ENCODE data around the gene GPR119.
"Not testable (repeated sequence)": the region's sequence is repeated elsewhere in the genome, so short reads cannot be mapped to it uniquely, and the experiment has no call there.

The GPR119 gene

GRCh38 chrX:130385520-130385919 is at the start of gene GPR119:
Gene GPR119, minus strand, starts transcription at chrX:130385674. Its CDS starts 227 bp downstream, at chrX:130385447.
- DNase-seq: no peak

GRCh38 chrX:130429236-130429635 is 43.8 kb upstream of the GPR119 start:
- DNase-seq: not testable (repeated sequence)

- no peak for DNase-seq
These were observed 41.1 kb upstream of the GPR119 start for GRCh38 chrX:130426531-130426930.

- DNase-seq: no peak
These were observed 33.8 kb upstream of the GPR119 start for GRCh38 chrX:130419263-130419662.

- DNase-seq: no peak
These were observed 33.3 kb upstream of the GPR119 start for GRCh38 chrX:130418740-130419139.

GRCh38 chrX:130418066-130418465 is 32.6 kb upstream of the GPR119 start:
- no peak for DNase-seq

GRCh38 chrX:130416785-130417184 is 31.3 kb upstream of the GPR119 start:
- no peak for DNase-seq

- no peak for DNase-seq
These were observed 29.7 kb upstream of the GPR119 start for GRCh38 chrX:130415201-130415600.

GRCh38 chrX:130414800-130415199 is 29.3 kb upstream of the GPR119 start:
- DNase-seq: no peak

GRCh38 chrX:130413415-130413814 is 27.9 kb upstream of the GPR119 start:
- DNase-seq: no peak

- DNase-seq: no peak
These were observed 16.8 kb upstream of the GPR119 start for GRCh38 chrX:130402208-130402684.

GRCh38 chrX:130401415-130402207 is 16.1 kb upstream of the GPR119 start, which contains the start of gene RBMX2:
Gene RBMX2, plus strand, starts transcription at chrX:130401987. Its CDS starts 46 bp downstream, at chrX:130402033.
- peak; percentile 8 for DNase-seq

GRCh38 chrX:130395341-130395740 is 9.9 kb upstream of the GPR119 start:
- DNase-seq: no peak

- peak; percentile 2 for DNase-seq
These were observed 8.1 kb upstream of the GPR119 start for GRCh38 chrX:130393451-130394074.

GRCh38 chrX:130386408-130386808 is 934 bp upstream of the GPR119 start:
- DNase-seq: no peak

- no peak for DNase-seq
These were observed 7.3 kb downstream of the GPR119 start for GRCh38 chrX:130378024-130378669.

GRCh38 chrX:130376077-130376476 is 9.4 kb downstream of the GPR119 start:
- DNase-seq: no peak

- not testable (repeated sequence) for DNase-seq
These were observed 33.4 kb downstream of the GPR119 start for GRCh38 chrX:130352050-130352449.

- no peak for DNase-seq
These were observed 33.9 kb downstream of the GPR119 start for GRCh38 chrX:130351567-130351966.

- no peak for DNase-seq
These were observed 38.2 kb downstream of the GPR119 start for GRCh38 chrX:130347321-130347720.

- no peak for DNase-seq
These were observed 42.1 kb downstream of the GPR119 start for GRCh38 chrX:130343411-130343810.

GRCh38 chrX:130340271-130340670 is 45.2 kb downstream of the GPR119 start:
- no peak for DNase-seq

GRCh38 chrX:130339408-130340222 is 45.9 kb downstream of the GPR119 start, which contains the start of gene SLC25A14:
Gene SLC25A14, plus strand, starts transcription at chrX:130339919. Its CDS starts 360 bp downstream, at chrX:130340279.
- DNase-seq: peak; percentile 19

Measured in NCI-H1417 treated with DMSO at 0.1 percent for 48 hours (cell line).